ENCODE results near the gene UBAC2.

DNA sequence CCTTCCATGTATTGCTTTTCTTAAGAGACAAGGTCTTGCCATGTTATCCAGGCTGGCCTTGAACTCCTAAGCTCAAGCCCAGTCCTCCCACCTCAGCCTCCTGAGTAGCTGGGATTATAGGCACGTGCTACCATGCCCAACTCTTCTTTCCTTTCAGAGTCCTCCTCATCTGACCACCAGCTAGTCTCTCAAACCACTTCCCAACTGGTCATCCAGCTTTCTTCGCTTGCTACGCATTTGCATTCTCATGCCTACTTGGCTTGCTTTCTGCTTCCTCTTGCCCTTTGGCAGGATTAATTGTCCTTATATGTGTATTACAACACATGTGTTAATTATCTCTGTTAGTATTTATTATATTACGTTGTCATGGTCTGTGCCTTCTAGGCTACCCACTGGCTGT, 51.3 kb downstream of the UBAC2 start:
- TF ChIP-seq POLR2AphosphoS5 (IDR thresholded peaks at IDR 0.05; ENCODE audit: low read depth, low read length): no peak
- no peak for TF ChIP-seq SPI1 (IDR thresholded peaks at IDR 0.05; ENCODE audit: low read depth, low read length)
- TF ChIP-seq TAF1 (IDR thresholded peaks at IDR 0.05; ENCODE audit: low read depth, low read length): no peak
- TF ChIP-seq POLR2A (IDR thresholded peaks at IDR 0.05; ENCODE audit: low read depth, low read length): no peak
- TF ChIP-seq POU2F2 (IDR thresholded peaks at IDR 0.05; ENCODE audit: low read depth, low read length): no peak
